NCI-H1048 (cell line): ENCODE results near the gene KISS1R.
"Not testable (repeated sequence)": the region's sequence is repeated elsewhere in the genome, so short reads cannot be mapped to it uniquely, and the experiment has no call there.

Experiments used
- DNase-seq: peaks from one replicate; lab custom pipeline; 2025; lab: John Stamatoyannopoulos, UW

Gene KISS1R

GRCh38 chr19:953445-954271 is 36.5 kb downstream of the KISS1R start:
- DNase-seq, result no peak

- no peak for DNase-seq
These were observed 37.1 kb downstream of the KISS1R start for GRCh38 chr19:954272-954671.

GRCh38 chr19:954672-955494 is 37.8 kb downstream of the KISS1R start:
- DNase-seq, result no peak

- DNase-seq, result no peak
These were observed 39.0 kb downstream of the KISS1R start for GRCh38 chr19:955803-956765.

GRCh38 chr19:956766-957440 is 39.8 kb downstream of the KISS1R start:
- no peak for DNase-seq

- not testable (repeated sequence) for DNase-seq
These were observed 40.4 kb downstream of the KISS1R start for GRCh38 chr19:957578-957977.

- no peak for DNase-seq
These were observed 42.1 kb downstream of the KISS1R start for GRCh38 chr19:958967-959855.

- DNase-seq, result no peak
These were observed 42.9 kb downstream of the KISS1R start for GRCh38 chr19:960020-960419.

GRCh38 chr19:960601-960938 is 43.4 kb downstream of the KISS1R start:
- DNase-seq, result no peak

GRCh38 chr19:961866-962620 is 44.9 kb downstream of the KISS1R start:
- DNase-seq, result no peak

- no peak for DNase-seq
These were observed 45.7 kb downstream of the KISS1R start for GRCh38 chr19:962683-963400.

- no peak for DNase-seq
These were observed 46.4 kb downstream of the KISS1R start for GRCh38 chr19:963486-963951.

- DNase-seq, result no peak
These were observed 47.0 kb downstream of the KISS1R start for GRCh38 chr19:964116-964520.

- no peak for DNase-seq
These were observed 47.9 kb downstream of the KISS1R start for GRCh38 chr19:964761-965694.

GRCh38 chr19:966485-967088 is 49.5 kb downstream of the KISS1R start:
- DNase-seq, result no peak
